Measurements from ENCODE around the gene CDH13.
"Not testable (repeated sequence)": the region's sequence is repeated elsewhere in the genome, so short reads cannot be mapped to it uniquely, and the experiment has no call there.

Gene CDH13

GRCh38 chr16:82891424-82891823 lies 264.7 kb downstream of the CDH13 start:
- no peak for DNase-seq (ENCODE audit: low read depth)

GRCh38 chr16:82891918-82892317 lies 265.1 kb downstream of the CDH13 start:
- DNase-seq (ENCODE audit: low read depth), result no peak

- no peak for DNase-seq (ENCODE audit: low read depth)
These were observed 265.6 kb downstream of the CDH13 start for GRCh38 chr16:82892324-82892723.

- DNase-seq (ENCODE audit: low read depth), result no peak
These were observed 269.1 kb downstream of the CDH13 start for GRCh38 chr16:82895843-82896242.

GRCh38 chr16:82899006-82899405 lies 272.2 kb downstream of the CDH13 start:
- no peak for DNase-seq (ENCODE audit: low read depth)

- no peak for DNase-seq (ENCODE audit: low read depth)
These were observed 273.1 kb downstream of the CDH13 start for GRCh38 chr16:82899731-82900450.

- DNase-seq (ENCODE audit: low read depth), result no peak
These were observed 273.8 kb downstream of the CDH13 start for GRCh38 chr16:82900559-82900958.

GRCh38 chr16:82911925-82912324 lies 285.2 kb downstream of the CDH13 start:
- no peak for DNase-seq (ENCODE audit: low read depth)

GRCh38 chr16:82915139-82915824 lies 288.5 kb downstream of the CDH13 start:
- DNase-seq (ENCODE audit: low read depth), result no peak

- no peak for DNase-seq (ENCODE audit: low read depth)
These were observed 291.3 kb downstream of the CDH13 start for GRCh38 chr16:82917886-82918595.

- no peak for DNase-seq (ENCODE audit: low read depth)
These were observed 297.5 kb downstream of the CDH13 start for GRCh38 chr16:82924075-82924854.

GRCh38 chr16:82926500-82926899 lies 299.7 kb downstream of the CDH13 start:
- DNase-seq (ENCODE audit: low read depth), result no peak

- DNase-seq (ENCODE audit: low read depth), result not testable (repeated sequence)
These were observed 307.2 kb downstream of the CDH13 start for GRCh38 chr16:82933933-82934332.

GRCh38 chr16:82935766-82936165 lies 309.0 kb downstream of the CDH13 start:
- DNase-seq (ENCODE audit: low read depth), result no peak

GRCh38 chr16:82936941-82937551 lies 310.3 kb downstream of the CDH13 start:
- no peak for DNase-seq (ENCODE audit: low read depth)

GRCh38 chr16:82937926-82938520 lies 311.3 kb downstream of the CDH13 start:
- DNase-seq (ENCODE audit: low read depth), result no peak

- DNase-seq (ENCODE audit: low read depth), result no peak
These were observed 316.6 kb downstream of the CDH13 start for GRCh38 chr16:82943371-82943770.

GRCh38 chr16:82945420-82946101 lies 318.8 kb downstream of the CDH13 start:
- DNase-seq (ENCODE audit: low read depth), result no peak

GRCh38 chr16:82947698-82948097 lies 320.9 kb downstream of the CDH13 start:
- no peak for DNase-seq (ENCODE audit: low read depth)

- DNase-seq (ENCODE audit: low read depth), result no peak
These were observed 322.2 kb downstream of the CDH13 start for GRCh38 chr16:82949016-82949415.

GRCh38 chr16:82953517-82953916 lies 326.7 kb downstream of the CDH13 start:
- DNase-seq (ENCODE audit: low read depth), result no peak

Measured in GM04504 (cell line).